NCI-H82 treated with DMSO at 0.1 percent for 48 hours (cell line): ENCODE measurements around the gene ESR2.
"Not testable (repeated sequence)": the region's sequence is repeated elsewhere in the genome, so short reads cannot be mapped to it uniquely, and the experiment has no call there.

Experiments
- DNase-seq: peaks from one replicate; lab custom pipeline; 2025; ENCODE audit not compliant: unreplicated experiment; lab: John Stamatoyannopoulos, UW

Gene ESR2

GRCh38 chr14:64225151-64225757 is 68.9 kb downstream of the ESR2 start:
- no peak for DNase-seq

GRCh38 chr14:64221391-64222003 is 72.7 kb downstream of the ESR2 start:
- no peak for DNase-seq

GRCh38 chr14:64220466-64220865 is 73.7 kb downstream of the ESR2 start:
- no peak for DNase-seq

GRCh38 chr14:64220056-64220455 is 74.1 kb downstream of the ESR2 start:
- no peak for DNase-seq

- DNase-seq: no peak
Measured at GRCh38 chr14:64218344-64219240, 75.6 kb downstream of the ESR2 start.

- no peak for DNase-seq
Measured at GRCh38 chr14:64217834-64218233, 76.3 kb downstream of the ESR2 start.

- no peak for DNase-seq
Measured at GRCh38 chr14:64217308-64217707, 76.9 kb downstream of the ESR2 start.

GRCh38 chr14:64215978-64216377 is 78.2 kb downstream of the ESR2 start:
- no peak for DNase-seq

GRCh38 chr14:64215274-64215673 is 78.9 kb downstream of the ESR2 start:
- DNase-seq: no peak

- DNase-seq: no peak
Measured at GRCh38 chr14:64213853-64214570, 80.2 kb downstream of the ESR2 start.

- DNase-seq: no peak
Measured at GRCh38 chr14:64213086-64213485, 81.1 kb downstream of the ESR2 start.

- no peak for DNase-seq
Measured at GRCh38 chr14:64212666-64213065, 81.5 kb downstream of the ESR2 start.

GRCh38 chr14:64210912-64211311 is 83.3 kb downstream of the ESR2 start:
- not testable (repeated sequence) for DNase-seq

- DNase-seq: no peak
Measured at GRCh38 chr14:64210216-64210615, 84.0 kb downstream of the ESR2 start.

GRCh38 chr14:64209444-64210131 is 84.6 kb downstream of the ESR2 start:
- no peak for DNase-seq

- no peak for DNase-seq
Measured at GRCh38 chr14:64208981-64209380, 85.2 kb downstream of the ESR2 start.

GRCh38 chr14:64208261-64208660 is 85.9 kb downstream of the ESR2 start:
- no peak for DNase-seq

GRCh38 chr14:64203366-64204006 is 90.7 kb downstream of the ESR2 start:
- no peak for DNase-seq

GRCh38 chr14:64202716-64203115 is 91.5 kb downstream of the ESR2 start:
- DNase-seq: no peak

GRCh38 chr14:64201921-64202545 is 92.1 kb downstream of the ESR2 start:
- no peak for DNase-seq
